Measurements from ENCODE around the gene ZNF529.
A peak's percentile ranks its signal among the peaks of the same experiment; 100 is the strongest.

ZNF529 gene

DNA sequence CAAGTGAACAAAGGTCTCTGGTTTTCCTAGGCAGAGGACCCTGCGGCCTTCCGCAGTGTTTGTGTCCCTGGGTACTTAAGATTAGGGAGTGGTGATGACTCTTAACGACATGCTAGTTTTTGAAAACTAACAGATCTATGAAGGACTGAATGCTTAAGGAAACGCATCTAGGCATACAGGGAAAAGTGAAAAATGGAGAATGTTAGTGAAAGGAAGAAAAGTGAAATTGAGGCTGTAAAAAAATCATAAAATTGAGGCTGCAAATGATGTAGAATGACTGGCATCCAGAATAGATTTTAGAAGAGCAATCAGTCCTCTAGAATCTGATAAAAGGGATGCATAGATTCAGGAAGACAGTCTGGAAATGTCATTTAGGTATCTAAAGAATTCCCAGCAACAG lies 48.5 kb downstream of the ZNF529 start:
- peaks cover 3 to 23% of the 10 kb centered on the region in 2 donors for H3K9me3 ChIP-seq (ENCODE audit: control insufficient read depth in 2 of 2, low read length in 2 of 2)
- no peak overlapping the region for H3K9ac ChIP-seq (ENCODE audit: low read depth in 1 of 2, low read length in 2 of 2)
- peaks cover 16 to 25% of the 10 kb centered on the region in 2 donors for H3K36me3 ChIP-seq (ENCODE audit: control insufficient read depth in 2 of 2, insufficient read depth in 2 of 2, low read length in 2 of 2)
- H3K4me1 ChIP-seq (ENCODE audit: control insufficient read depth in 2 of 2, insufficient read depth in 2 of 2, low read length in 2 of 2): peaks cover 6 to 12% of the 10 kb centered on the region in 2 donors
- H3K4me3 ChIP-seq (ENCODE audit: low read length in 2 of 2): peak overlapping the region in 1 of 2 donors; percentile 3
- no peaks in the 10 kb centered on the region for H3K27me3 ChIP-seq (ENCODE audit: control insufficient read depth in 2 of 2, insufficient read depth in 2 of 2, low read length in 2 of 2)
- H3K27ac ChIP-seq (ENCODE audit: low read depth in 2 of 2, low read length in 2 of 2): no peak overlapping the region

- Histone ChIP-seq H3K4me3 (ENCODE audit: low read length in 2 of 2) (peak overlapping the region; percentile 3 to 10), H3K9ac (ENCODE audit: low read depth in 1 of 2, low read length in 2 of 2) (no peak overlapping the region), H3K36me3 (ENCODE audit: control insufficient read depth in 2 of 2, insufficient read depth in 2 of 2, low read length in 2 of 2) (peaks cover 35 to 38% of the 10 kb centered on the region in 2 donors), H3K27me3 (ENCODE audit: control insufficient read depth in 2 of 2, insufficient read depth in 2 of 2, low read length in 2 of 2) (no peaks in the 10 kb centered on the region), H3K9me3 (ENCODE audit: control insufficient read depth in 2 of 2, low read length in 2 of 2) (peaks cover 59 to 70% of the 10 kb centered on the region in 2 donors), H3K27ac (ENCODE audit: low read depth in 2 of 2, low read length in 2 of 2) (no peak overlapping the region), H3K4me1 (ENCODE audit: control insufficient read depth in 2 of 2, insufficient read depth in 2 of 2, low read length in 2 of 2) (no peaks in the 10 kb centered on the region)
Observed at GRCh38 chr19:36514012-36514612, 59.0 kb downstream of the ZNF529 start.

DNA sequence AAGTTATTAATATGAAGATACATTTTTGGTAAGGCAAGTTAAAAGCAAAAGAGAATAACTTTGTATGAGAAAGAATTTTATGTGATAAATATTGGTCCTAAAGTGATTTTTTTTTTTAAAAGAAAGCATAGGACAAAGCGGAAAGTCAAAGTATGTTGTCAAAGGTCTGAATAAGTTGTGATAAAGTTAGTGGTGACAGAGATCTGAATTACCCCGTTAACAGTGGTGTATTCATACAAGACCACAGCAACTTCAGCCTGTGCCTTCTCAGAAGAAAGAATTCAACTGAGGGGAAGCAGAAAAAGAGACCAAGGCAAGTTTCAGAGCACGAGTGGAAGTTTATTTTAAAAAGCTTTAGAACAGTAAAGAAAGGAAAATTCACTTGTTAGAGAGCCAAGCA lies 64.8 kb downstream of the ZNF529 start:
- Histone ChIP-seq H3K27me3 (ENCODE audit: control insufficient read depth in 2 of 2, insufficient read depth in 2 of 2, low read length in 2 of 2) (no peaks in the 10 kb centered on the region), H3K9me3 (ENCODE audit: control insufficient read depth in 2 of 2, low read length in 2 of 2) (peaks cover 21 to 24% of the 10 kb centered on the region in 2 donors), H3K27ac (ENCODE audit: low read depth in 2 of 2, low read length in 2 of 2) (no peak overlapping the region), H3K9ac (ENCODE audit: low read depth in 1 of 2, low read length in 2 of 2) (no peak overlapping the region), H3K4me1 (ENCODE audit: control insufficient read depth in 2 of 2, insufficient read depth in 2 of 2, low read length in 2 of 2) (no peaks in the 10 kb centered on the region), H3K36me3 (ENCODE audit: control insufficient read depth in 2 of 2, insufficient read depth in 2 of 2, low read length in 2 of 2) (no peaks in the 10 kb centered on the region), H3K4me3 (ENCODE audit: low read length in 2 of 2) (no peak overlapping the region)

DNA sequence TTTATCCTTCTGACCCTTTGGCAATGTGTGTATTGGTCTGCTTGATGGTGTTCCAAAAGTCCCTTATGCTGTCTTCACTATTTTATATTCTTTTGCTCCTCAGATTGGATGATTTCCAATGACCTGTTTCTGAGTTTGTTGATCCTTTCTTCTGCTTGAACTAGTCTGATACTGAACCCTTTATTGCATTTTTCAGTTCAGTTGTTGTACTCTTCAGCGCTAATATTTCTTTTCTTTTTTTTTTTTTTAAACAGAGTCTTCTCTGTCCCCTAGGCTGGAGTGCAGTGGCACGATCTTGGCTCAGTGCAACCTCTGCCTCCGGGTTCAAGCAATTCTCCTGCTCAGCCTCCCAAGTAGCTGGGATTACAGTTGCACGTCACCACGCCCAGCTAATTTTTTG lies 71.1 kb downstream of the ZNF529 start:
- Histone ChIP-seq H3K4me1 (ENCODE audit: control insufficient read depth in 2 of 2, insufficient read depth in 2 of 2, low read length in 2 of 2) (no peaks in the 10 kb centered on the region), H3K4me3 (ENCODE audit: low read length in 2 of 2) (no peak overlapping the region), H3K27ac (ENCODE audit: low read depth in 2 of 2, low read length in 2 of 2) (no peak overlapping the region), H3K27me3 (ENCODE audit: control insufficient read depth in 2 of 2, insufficient read depth in 2 of 2, low read length in 2 of 2) (no peaks in the 10 kb centered on the region), H3K9me3 (ENCODE audit: control insufficient read depth in 2 of 2, low read length in 2 of 2) (peaks cover 12 to 13% of the 10 kb centered on the region in 2 donors), H3K36me3 (ENCODE audit: control insufficient read depth in 2 of 2, insufficient read depth in 2 of 2, low read length in 2 of 2) (no peaks in the 10 kb centered on the region), H3K9ac (ENCODE audit: low read depth in 1 of 2, low read length in 2 of 2) (no peak overlapping the region)

- Histone ChIP-seq H3K4me1 (ENCODE audit: control insufficient read depth in 2 of 2, insufficient read depth in 2 of 2, low read length in 2 of 2) (no peaks in the 10 kb centered on the region), H3K9me3 (ENCODE audit: control insufficient read depth in 2 of 2, low read length in 2 of 2) (peaks cover 2 to 6% of the 10 kb centered on the region in 2 donors), H3K36me3 (ENCODE audit: control insufficient read depth in 2 of 2, insufficient read depth in 2 of 2, low read length in 2 of 2) (no peaks in the 10 kb centered on the region), H3K4me3 (ENCODE audit: low read length in 2 of 2) (no peak overlapping the region), H3K9ac (ENCODE audit: low read depth in 1 of 2, low read length in 2 of 2) (no peak overlapping the region), H3K27me3 (ENCODE audit: control insufficient read depth in 2 of 2, insufficient read depth in 2 of 2, low read length in 2 of 2) (no peaks in the 10 kb centered on the region), H3K27ac (ENCODE audit: low read depth in 2 of 2, low read length in 2 of 2) (no peak overlapping the region)
Observed at GRCh38 chr19:36497001-36497400, 76.1 kb downstream of the ZNF529 start.

Data from mucosa of rectum (tissue), 2 donors.